OCI-LY7 (cell line): ENCODE results near the gene DNAI1. TPM values are rescaled to one million over a fixed set of nuclear protein-coding genes. Genes with fewer than 3 reads are reported as not detected.

Source experiments
- BruUV-seq: library from RNA; stranded (reverse); fragments of 400-500 nt; replicated peaks from 2 replicates; lab custom pipeline; 2021; lab: Mats Ljungman, UMichigan
- CTCF ChIA-PET: fragments of 300-600 bp; sonication (Branson Sonifier 250); formaldehyde crosslinking; loops from one replicate; lab custom pipeline; 2022; ENCODE audit warnings: antibody characterized with exemption; ENCODE audit not compliant: unreplicated experiment; lab: Charles Lee
- POLR2A ChIA-PET: fragments of 300-600 bp; sonication (Branson Sonifier 250); formaldehyde crosslinking; loops from one replicate; lab custom pipeline; 2022; ENCODE audit warnings: antibody characterized with exemption; lab: Charles Lee
- DNase-seq: peaks from one replicate; pipeline ENCODE4 v3.0.0-alpha.2; 2015; ENCODE audit warnings: low spot score
- H2AFZ ChIP-seq: fragments of 200-600 bp; sonication (generic), shearing (Covaris generic); 2 replicates; pipeline ENCODE4 v1.6.1; 2014; ENCODE audit warnings: mild to moderate bottlenecking, antibody characterized with exemption, low read length, moderate library complexity
- H3K27ac ChIP-seq: fragments of 200-600 bp; sonication (generic); 2 replicates; pipeline ENCODE4 v1.5.1; 2014; ENCODE audit warnings: mixed run types, low read depth, mild to moderate bottlenecking, moderate library complexity, low read length, inconsistent platforms; ENCODE audit not compliant: poor library complexity, severe bottlenecking
- H3K36me3 ChIP-seq: fragments of 200-600 bp; sonication (generic); 2 replicates; pipeline ENCODE4 v1.6.1; 2014; ENCODE audit warnings: mild to moderate bottlenecking, antibody characterized with exemption, low read length, moderate library complexity, mixed read lengths; ENCODE audit not compliant: insufficient read depth
- H3K4me1 ChIP-seq: fragments of 200-600 bp; sonication (generic); 2 replicates; pipeline ENCODE4 v1.5.1; 2014; ENCODE audit warnings: mild to moderate bottlenecking, low read length; ENCODE audit not compliant: insufficient read depth, poor library complexity, severe bottlenecking
- H3K4me2 ChIP-seq: fragments of 200-600 bp; sonication (generic); 2 replicates; pipeline ENCODE4 v1.6.1; 2014; ENCODE audit warnings: mild to moderate bottlenecking, low read length
- H3K4me3 ChIP-seq: fragments of 200-600 bp; sonication (generic); 2 replicates; pipeline ENCODE4 v1.5.1; 2014; ENCODE audit warnings: mild to moderate bottlenecking, low read depth, low read length; ENCODE audit not compliant: poor library complexity, severe bottlenecking
- H3K79me2 ChIP-seq: fragments of 200-600 bp; sonication (generic); 2 replicates; pipeline ENCODE4 v1.6.1; 2016; ENCODE audit warnings: low read depth, mild to moderate bottlenecking, low read length, moderate library complexity, mixed read lengths; ENCODE audit not compliant: insufficient read depth
- H3K9me2 ChIP-seq: fragments of 200-600 bp; sonication (generic); 2 replicates; pipeline ENCODE4 v1.6.1; 2016; ENCODE audit warnings: mild to moderate bottlenecking, low read length, mixed read lengths; ENCODE audit not compliant: insufficient read depth
- H3K9me3 ChIP-seq: fragments of 200-600 bp; sonication (generic); 2 replicates; pipeline ENCODE4 v1.6.1; 2014; ENCODE audit warnings: mild to moderate bottlenecking, mixed run types, low read length, mixed read lengths
- H4K20me1 ChIP-seq: fragments of 200-600 bp; sonication (generic); 2 replicates; pipeline ENCODE4 v1.6.1; 2014; ENCODE audit warnings: mild to moderate bottlenecking, antibody characterized with exemption, low read length, moderate library complexity, mixed read lengths; ENCODE audit not compliant: insufficient read depth
- CTCF ChIP-seq: fragments of 200-600 bp; sonication (generic); conservative IDR thresholded peaks from 2 replicates; pipeline ENCODE4 v1.5.1; 2014; ENCODE audit warnings: mild to moderate bottlenecking, antibody characterized with exemption, low read length, moderate library complexity, mixed read lengths
- EZH2phosphoT487 ChIP-seq: fragments of 200-600 bp; sonication (generic); IDR thresholded peaks from 2 replicates; pipeline ENCODE4 v1.6.1; 2018; ENCODE audit warnings: low read depth, borderline replicate concordance, mild to moderate bottlenecking, mixed run types, antibody characterized with exemption, low read length, moderate library complexity, mixed read lengths
- intact Hi-C: fragments of 100-400 bp; cut with micrococcal nuclease; formaldehyde crosslinking; loops from one replicate; pipeline ENCODE4 v1.10.0; 2022; ENCODE audit not compliant: unreplicated experiment
- total RNA-seq, 2 experiments: library from RNA; depleted of rRNA in 1 of 2; stranded (reverse); fragments of >200 nt in 1 of 2; shearing (Covaris generic) in 1 of 2; gene quantifications; 2 replicates each; pipeline ENCODE4 v1.2.3, GENCODE V29; 2014 to 2022

DNAI1 gene
- total RNA-seq, 2 experiments from 2014 or later = 0.57 to 0.97 TPM

- no peak overlapping the region for H2AFZ ChIP-seq
- H3K9me2 ChIP-seq = no peaks in the 10 kb centered on the region
- H3K4me1 ChIP-seq = no peaks in the 10 kb centered on the region
- intact Hi-C loops = loop anchor here (1.0 to 5.0 kb wide), 4 partner anchors 63 to 168 kb away; no protein-coding TSS in a partner anchor
- no peak overlapping the region for H3K27ac ChIP-seq
- TF ChIP-seq EZH2phosphoT487 = no peak
- TF ChIP-seq CTCF = peak; percentile 99
- no peaks in the 10 kb centered on the region for H3K9me3 ChIP-seq
- POLR2A ChIA-PET = no interaction called here
- CTCF ChIA-PET = interaction anchor here (1.4 kb wide), 1 partner anchor 97 kb away, joined by 4 read pairs; no protein-coding TSS in a partner anchor
- no peak overlapping the region for H3K4me2 ChIP-seq
- H3K79me2 ChIP-seq = no peaks in the 10 kb centered on the region
- no TSS peak for BruUV-seq
- H4K20me1 ChIP-seq = no peaks in the 10 kb centered on the region
- H3K4me3 ChIP-seq = no peak overlapping the region
- DNase-seq = peak; percentile 60
- H3K36me3 ChIP-seq = no peaks in the 10 kb centered on the region
Observed at GRCh38 chr9:34500623-34501267, 42.1 kb downstream of the DNAI1 start.

- H3K9me3 ChIP-seq = no peaks in the 10 kb centered on the region
- no peaks in the 10 kb centered on the region for H3K9me2 ChIP-seq
- H3K4me2 ChIP-seq = no peak overlapping the region
- no peak overlapping the region for H2AFZ ChIP-seq
- H4K20me1 ChIP-seq = no peaks in the 10 kb centered on the region
- H3K4me3 ChIP-seq = no peak overlapping the region
- TF ChIP-seq EZH2phosphoT487 (no peak), CTCF (no peak)
- no peaks in the 10 kb centered on the region for H3K4me1 ChIP-seq
- no peaks in the 10 kb centered on the region for H3K36me3 ChIP-seq
- no peak overlapping the region for H3K27ac ChIP-seq
- DNase-seq = no peak
- H3K79me2 ChIP-seq = no peaks in the 10 kb centered on the region
- POLR2A ChIA-PET = no interaction called here
- BruUV-seq = no TSS peak
- intact Hi-C loops = loop anchor here (2.0 to 5.0 kb wide), 2 partner anchors 97 to 101 kb away; no protein-coding TSS in a partner anchor
- CTCF ChIA-PET = interaction anchor here (1.4 kb wide), 1 partner anchor 97 kb away, joined by 4 read pairs; no protein-coding TSS in a partner anchor
Observed at GRCh38 chr9:34501372-34501771, 42.8 kb downstream of the DNAI1 start.

- H4K20me1 ChIP-seq = no peaks in the 10 kb centered on the region
- no peaks in the 10 kb centered on the region for H3K36me3 ChIP-seq
- intact Hi-C loops = loop anchor here (2.0 to 5.0 kb wide), 2 partner anchors 97 to 100 kb away; no protein-coding TSS in a partner anchor
- no peak overlapping the region for H2AFZ ChIP-seq
- no TSS peak for BruUV-seq
- no peaks in the 10 kb centered on the region for H3K9me2 ChIP-seq
- H3K4me2 ChIP-seq = no peak overlapping the region
- H3K4me1 ChIP-seq = no peaks in the 10 kb centered on the region
- TF ChIP-seq EZH2phosphoT487 (no peak), CTCF (no peak)
- H3K27ac ChIP-seq = no peak overlapping the region
- H3K9me3 ChIP-seq = no peaks in the 10 kb centered on the region
- no peaks in the 10 kb centered on the region for H3K79me2 ChIP-seq
- no peak overlapping the region for H3K4me3 ChIP-seq
- CTCF ChIA-PET = no interaction called here
- DNase-seq = no peak
- POLR2A ChIA-PET = interaction anchor here (0.5 kb wide), 1 partner anchor 530 kb away, joined by 3 read pairs; no protein-coding TSS in a partner anchor
Observed at GRCh38 chr9:34501889-34502425, 43.4 kb downstream of the DNAI1 start.
